HuH-7 (cell line): ENCODE data around the gene RET.

Source experiments
- DNase-seq: peaks from one replicate; pipeline ENCODE4 v3.0.0; 2011; ENCODE audit warnings: low spot score

The RET gene

GRCh38 chr10:43076876-43077420 lies at the start of gene RET:
Gene RET (plus strand): TSS chr10:43077069. CDS start chr10:43077259, 190 bp downstream.
- DNase-seq = no peak

GRCh38 chr10:43027331-43027955 lies 49.4 kb upstream of the RET start:
- no peak for DNase-seq

GRCh38 chr10:43028143-43028542 lies 48.7 kb upstream of the RET start:
- DNase-seq = no peak

- no peak for DNase-seq
Measured at GRCh38 chr10:43029043-43029442, 47.8 kb upstream of the RET start.

- DNase-seq = no peak
Measured at GRCh38 chr10:43032613-43033012, 44.3 kb upstream of the RET start.

- no peak for DNase-seq
Measured at GRCh38 chr10:43035800-43036199, 41.1 kb upstream of the RET start.

GRCh38 chr10:43036481-43037428 lies 40.1 kb upstream of the RET start:
- DNase-seq = no peak

GRCh38 chr10:43037440-43037839 lies 39.4 kb upstream of the RET start:
- no peak for DNase-seq

GRCh38 chr10:43037942-43038782 lies 38.7 kb upstream of the RET start:
- DNase-seq = no peak

- no peak for DNase-seq
Measured at GRCh38 chr10:43038783-43039623, 37.9 kb upstream of the RET start.

- no peak for DNase-seq
Measured at GRCh38 chr10:43039624-43040481, 37.0 kb upstream of the RET start.

GRCh38 chr10:43040482-43041256 lies 36.2 kb upstream of the RET start:
- DNase-seq = no peak

- no peak for DNase-seq
Measured at GRCh38 chr10:43041422-43042342, 35.2 kb upstream of the RET start.

GRCh38 chr10:43042503-43043341 lies 34.1 kb upstream of the RET start:
- no peak for DNase-seq

GRCh38 chr10:43043342-43043772 lies 33.5 kb upstream of the RET start:
- DNase-seq = no peak

GRCh38 chr10:43043773-43044447 lies 33.0 kb upstream of the RET start:
- no peak for DNase-seq

- DNase-seq = no peak
Measured at GRCh38 chr10:43044448-43044921, 32.4 kb upstream of the RET start.
